GM19239 (cell line): ENCODE measurements around the gene CPEB1.

Experiments used
- DNase-seq: peaks from one replicate; pipeline ENCODE4 v3.0.0; 2011; ENCODE audit warnings: low spot score; ENCODE audit not compliant: insufficient read length
- FAIRE-seq: peaks from 2 replicates; lab custom pipeline; 2011; peaks lifted over from hg19 to GRCh38; lab: Jason Lieb, UNC

The CPEB1 gene

GRCh38 chr15:82599862-82600261 is 47.3 kb downstream of the CPEB1 start:
- FAIRE-seq = no peak
- DNase-seq = no peak

DNA sequence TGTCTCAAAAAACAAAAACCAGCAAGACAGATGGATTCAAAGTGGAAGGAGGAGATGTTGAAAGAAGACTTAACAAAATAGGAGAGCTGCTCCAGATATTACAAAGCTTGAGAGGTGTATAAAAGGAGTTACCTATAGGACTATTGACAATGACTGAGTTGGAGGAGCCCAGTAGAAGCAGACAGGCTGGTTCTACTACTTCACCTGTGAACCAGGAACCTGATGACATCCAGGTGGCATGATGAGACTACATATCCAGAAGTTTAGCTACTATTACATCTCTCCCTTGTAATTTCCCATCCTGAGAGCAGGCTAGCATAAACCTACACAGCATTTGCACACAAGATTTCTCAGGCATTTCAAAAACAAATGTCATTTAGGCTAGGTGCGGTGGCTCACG is 49.3 kb downstream of the CPEB1 start:
- DNase-seq (no peak), FAIRE-seq (no peak)

- FAIRE-seq = no peak
- DNase-seq = no peak
These were observed 51.4 kb downstream of the CPEB1 start for GRCh38 chr15:82595766-82596165.

DNA sequence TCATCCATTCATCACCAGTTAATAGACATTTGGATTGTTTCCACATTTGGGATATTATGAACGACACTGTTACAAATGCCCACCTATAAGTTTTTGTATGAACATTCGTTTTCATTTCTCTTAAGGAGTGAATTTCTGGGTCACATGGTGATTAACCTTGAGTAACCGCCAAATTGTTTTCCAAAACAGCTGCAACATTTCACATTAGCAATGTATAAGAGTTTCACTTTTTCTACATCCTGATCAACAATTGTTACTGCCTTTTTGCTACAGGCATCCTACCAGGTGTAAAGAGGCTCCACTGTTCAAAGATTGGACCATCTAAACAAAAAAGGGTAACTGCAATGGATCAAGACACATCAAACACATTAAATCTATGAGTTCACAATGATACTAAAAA is 52.0 kb downstream of the CPEB1 start:
- FAIRE-seq (no peak), DNase-seq (no peak)

DNA sequence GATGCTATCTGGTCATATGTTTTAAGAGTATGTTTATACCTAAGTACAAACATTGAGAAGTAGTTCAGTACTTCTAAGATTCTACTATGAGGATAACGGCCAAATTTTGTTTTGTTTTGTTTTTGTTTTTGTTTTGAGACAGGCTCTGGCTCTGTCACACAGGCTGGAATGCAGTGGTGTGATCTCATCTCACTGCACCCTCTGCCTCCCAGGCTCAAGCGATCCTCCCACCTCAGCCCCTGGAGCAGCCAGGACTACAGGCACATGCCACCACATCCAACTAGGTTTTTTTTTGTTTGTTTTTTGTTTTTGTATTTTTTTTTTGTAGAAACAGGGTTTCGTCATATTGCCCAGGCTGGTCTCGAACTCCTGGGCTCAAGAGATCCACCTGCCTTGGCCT is 59.4 kb downstream of the CPEB1 start:
- DNase-seq = no peak
- FAIRE-seq = no peak

GRCh38 chr15:82585072-82585471 is 62.1 kb downstream of the CPEB1 start:
- no peak for DNase-seq
- FAIRE-seq = no peak

DNA sequence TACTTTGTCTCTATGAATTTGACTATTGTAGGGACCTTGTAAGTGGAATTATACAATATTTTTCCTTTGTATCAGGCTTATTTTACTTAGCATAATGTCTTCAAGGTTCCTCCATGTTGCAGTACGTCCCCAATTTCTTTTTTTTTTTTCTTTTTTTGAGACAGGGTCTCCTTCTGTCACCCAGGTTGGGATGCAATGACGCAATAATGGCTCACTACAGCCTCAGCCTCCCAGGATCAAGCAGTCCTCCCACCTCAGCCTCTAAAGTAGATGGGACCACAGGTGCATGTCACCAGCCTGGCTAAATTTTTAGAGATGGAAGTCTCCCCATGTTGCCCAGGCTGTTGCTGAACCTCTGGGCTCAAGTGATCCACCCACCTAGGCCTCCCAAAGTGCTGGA is 66.5 kb downstream of the CPEB1 start:
- DNase-seq (no peak), FAIRE-seq (no peak)

GRCh38 chr15:82575335-82575734 is 71.8 kb downstream of the CPEB1 start:
- no peak for FAIRE-seq
- no peak for DNase-seq

- FAIRE-seq (no peak), DNase-seq (no peak)
These were observed 74.2 kb downstream of the CPEB1 start for GRCh38 chr15:82572986-82573385.

GRCh38 chr15:82572311-82572710 is 74.9 kb downstream of the CPEB1 start:
- FAIRE-seq (no peak), DNase-seq (no peak)

- DNase-seq (no peak), FAIRE-seq (no peak)
These were observed 75.4 kb downstream of the CPEB1 start for GRCh38 chr15:82571722-82572222.

DNA sequence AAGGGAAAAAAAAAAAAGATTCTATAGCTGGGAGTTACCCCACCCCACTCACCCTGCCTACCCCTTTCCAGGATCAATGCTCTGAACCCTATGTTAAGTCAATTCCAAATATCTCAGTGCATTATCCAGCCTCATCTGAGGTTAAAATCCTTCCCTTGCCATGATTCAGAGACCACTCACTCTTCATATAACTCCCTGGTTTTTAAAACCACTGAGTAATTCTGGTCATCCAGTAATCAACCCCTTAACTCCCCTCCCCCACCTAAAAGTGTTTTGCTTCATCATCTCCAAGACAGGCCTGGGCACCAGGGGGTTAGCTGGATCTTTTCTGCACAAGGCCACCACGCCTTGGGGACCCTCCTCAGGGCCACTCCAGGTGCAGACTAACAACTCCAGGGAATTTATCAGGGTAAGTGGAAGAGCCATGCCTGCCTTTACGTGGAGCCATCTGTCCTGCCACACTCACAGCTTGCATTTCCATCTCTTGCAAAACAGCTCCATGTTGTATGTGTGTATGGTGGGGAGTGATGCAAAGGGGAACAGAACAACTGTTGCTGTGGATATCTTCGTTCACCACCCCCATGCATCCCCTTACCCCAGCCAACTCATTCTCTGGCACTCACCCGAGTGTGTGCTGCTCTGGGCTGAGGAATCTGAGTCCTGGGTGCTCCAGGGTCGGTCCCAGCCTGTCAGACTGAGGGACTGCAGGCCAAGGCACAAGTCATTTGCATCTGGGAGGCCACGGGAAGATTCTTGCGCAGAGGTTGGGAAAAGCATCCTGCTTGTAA is 76.2 kb downstream of the CPEB1 start:
- no peak for DNase-seq
- FAIRE-seq = no peak

DNA sequence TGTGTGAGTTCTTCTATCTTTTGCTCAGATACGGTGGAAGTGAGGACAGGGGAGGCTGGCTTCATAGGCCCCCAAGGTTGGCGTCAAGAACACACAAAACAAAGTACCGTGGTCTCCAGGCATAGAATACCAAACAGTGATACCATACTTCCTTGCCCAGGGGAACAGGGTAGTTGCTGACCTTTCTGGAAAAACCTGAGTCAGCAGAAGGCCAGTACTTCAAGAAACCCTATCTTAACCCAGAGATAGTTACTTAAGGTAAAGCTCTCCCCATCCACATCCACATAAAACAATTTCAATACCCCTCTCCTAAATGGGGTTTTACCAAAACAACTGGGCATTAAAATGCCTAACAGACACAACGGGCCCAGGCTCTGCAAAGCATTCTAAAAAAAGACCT is 77.3 kb downstream of the CPEB1 start:
- no peak for DNase-seq
- no peak for FAIRE-seq

DNA sequence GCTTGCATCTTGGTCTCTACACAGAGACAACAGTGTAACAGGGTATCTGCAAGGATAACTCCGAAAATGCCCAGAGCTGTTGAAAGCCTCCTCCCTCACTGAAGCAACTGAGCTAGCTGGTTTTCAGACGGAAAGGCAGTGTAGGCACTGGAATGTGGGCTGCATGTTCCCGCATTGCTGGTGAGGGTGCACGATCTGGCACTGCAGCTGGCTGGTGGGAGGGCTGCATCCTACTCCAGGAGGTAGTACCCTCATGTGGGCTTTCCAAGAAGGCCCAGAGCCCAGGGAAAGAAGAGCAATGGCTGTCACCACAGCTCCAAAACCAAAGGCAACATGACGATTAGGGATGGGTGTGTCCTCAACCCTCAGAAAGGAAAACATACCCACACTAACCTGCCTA is 78.2 kb downstream of the CPEB1 start:
- DNase-seq (no peak), FAIRE-seq (no peak)

GRCh38 chr15:82567661-82568060 is 79.5 kb downstream of the CPEB1 start:
- DNase-seq (no peak), FAIRE-seq (no peak)

DNA sequence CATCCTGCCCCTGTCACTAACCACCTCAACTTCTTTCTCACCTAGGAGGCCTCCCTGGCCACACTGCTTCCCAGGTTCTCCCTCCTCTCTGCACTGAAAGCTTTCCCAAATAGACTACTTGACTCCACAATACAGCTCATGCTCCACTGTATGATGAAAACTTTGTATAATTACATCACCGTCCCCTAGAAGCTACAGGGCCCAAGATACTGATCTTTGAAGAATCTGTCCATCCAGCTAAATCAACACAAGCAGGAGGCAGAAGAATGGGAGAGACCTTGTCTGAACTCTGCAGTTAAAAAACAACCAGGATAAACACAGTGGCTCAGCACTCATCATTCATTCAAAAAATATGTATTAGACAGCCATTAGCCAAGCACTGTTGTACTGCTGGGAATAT is 80.5 kb downstream of the CPEB1 start:
- DNase-seq (no peak), FAIRE-seq (no peak)

GRCh38 chr15:82558502-82558901 is 88.7 kb downstream of the CPEB1 start:
- DNase-seq (no peak), FAIRE-seq (no peak)

GRCh38 chr15:82556315-82557035 is 90.7 kb downstream of the CPEB1 start:
- DNase-seq (no peak), FAIRE-seq (no peak)

DNA sequence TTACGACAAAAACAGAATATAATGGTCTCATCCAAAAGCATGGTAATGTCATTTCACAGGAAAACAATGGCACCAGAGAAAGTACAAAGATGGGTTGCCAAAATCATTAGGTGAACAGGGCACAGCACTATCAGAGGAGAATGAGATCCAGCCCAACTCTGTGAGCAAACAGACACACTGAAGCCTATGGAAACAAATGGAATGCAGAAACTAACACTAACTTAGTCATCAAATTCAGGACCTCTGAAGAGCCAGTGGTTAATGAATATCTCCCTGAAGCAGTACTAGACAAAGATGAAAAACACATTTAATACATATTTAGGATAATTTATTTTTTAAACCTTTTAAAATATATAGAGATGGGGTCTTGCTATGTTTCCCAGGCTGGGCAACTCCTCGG is 92.3 kb downstream of the CPEB1 start:
- DNase-seq = no peak
- FAIRE-seq = no peak

DNA sequence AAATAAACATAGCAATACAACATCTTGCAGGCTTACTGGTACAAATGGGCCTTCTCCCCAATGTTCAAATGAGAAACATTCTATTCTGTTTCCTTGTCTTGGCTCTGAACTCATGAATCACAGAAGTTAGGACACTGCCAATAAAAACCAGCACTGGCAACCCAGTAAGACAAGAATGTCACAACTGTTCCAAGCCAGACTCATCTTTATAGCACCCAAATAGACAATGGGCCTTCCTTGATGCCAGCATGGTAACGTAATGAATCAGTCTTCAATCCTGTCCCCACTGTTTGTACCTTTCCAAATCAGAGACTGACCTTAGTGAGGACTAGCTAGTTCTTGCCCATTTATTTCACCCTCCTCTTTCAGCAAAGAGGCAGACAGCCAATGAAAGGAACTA is 92.8 kb downstream of the CPEB1 start:
- DNase-seq (no peak), FAIRE-seq (no peak)

DNA sequence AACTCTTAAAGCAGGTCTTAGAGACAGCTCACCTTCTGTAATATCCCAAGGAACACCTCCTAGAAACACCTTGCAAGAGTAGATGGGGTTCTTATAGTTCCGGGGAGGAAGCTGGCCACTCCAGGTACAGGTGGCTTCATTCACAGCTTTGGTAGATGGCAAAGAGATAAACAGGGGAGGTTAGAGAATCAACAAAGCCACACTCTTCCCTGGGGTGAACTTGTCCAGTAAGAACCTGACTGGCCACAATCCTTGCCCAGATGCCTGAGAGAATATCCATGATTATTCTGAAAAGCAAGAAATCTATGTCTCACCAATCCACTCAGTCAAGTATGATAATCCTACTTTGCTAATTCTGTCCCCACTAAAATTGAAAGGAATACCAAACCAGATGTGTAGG is 93.3 kb downstream of the CPEB1 start:
- DNase-seq = no peak
- FAIRE-seq = no peak

DNA sequence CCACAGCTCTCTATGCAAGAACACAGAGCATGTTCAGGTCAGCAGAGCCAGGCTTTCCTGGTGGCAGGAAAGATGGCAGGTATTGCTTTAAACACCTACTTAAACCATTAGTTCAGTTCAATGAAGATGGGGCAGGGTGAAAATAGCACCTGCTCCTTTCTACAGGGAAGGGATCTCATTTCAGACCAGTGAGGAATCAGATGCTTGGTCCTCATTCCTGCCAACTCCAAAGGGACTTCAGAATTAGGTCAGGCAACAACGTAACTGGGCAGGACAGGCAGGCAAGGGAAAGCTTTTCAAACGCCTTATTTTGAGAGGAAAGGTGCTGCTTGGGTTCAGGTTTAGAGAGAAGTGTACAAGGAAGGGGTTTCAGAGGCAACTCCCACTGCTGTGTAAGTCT is 94.3 kb downstream of the CPEB1 start:
- DNase-seq = no peak
- FAIRE-seq = no peak
